HL-60 (cell line): ENCODE measurements around the gene ALDH1L1.

ENCODE experiments used
- GABPA ChIP-seq: IDR thresholded peaks from 2 replicates; pipeline ENCODE4 v1.6.1; 2012; ENCODE audit warnings: low read depth
- TF ChIP-seq, protein P1 (sequence below): IDR thresholded peaks from one replicate; pipeline ENCODE4 v1.5.1; 2011; ENCODE audit warnings: low read length, control low read depth, inconsistent platforms; ENCODE audit not compliant: insufficient read depth

DNA sequence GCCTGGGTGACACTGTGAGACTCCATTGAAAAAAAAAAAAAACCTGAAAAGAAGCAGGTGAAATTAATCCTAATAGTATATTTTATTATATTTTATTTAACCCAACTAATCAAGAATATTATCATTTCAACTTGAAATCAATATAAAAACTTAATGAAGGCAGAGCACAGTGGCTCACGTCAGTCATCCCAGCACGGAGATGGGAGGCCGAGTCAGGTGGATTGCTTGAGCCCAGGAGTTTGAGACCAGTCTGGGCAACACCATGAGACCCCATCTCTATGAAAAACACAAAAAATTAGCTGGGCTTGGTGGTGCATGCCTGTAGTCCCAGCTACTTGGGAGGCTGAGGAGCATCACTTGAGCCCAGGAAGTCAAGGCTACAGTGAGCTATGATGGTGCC, 63.2 kb downstream of the ALDH1L1 start:
- TF ChIP-seq, protein P1, sequence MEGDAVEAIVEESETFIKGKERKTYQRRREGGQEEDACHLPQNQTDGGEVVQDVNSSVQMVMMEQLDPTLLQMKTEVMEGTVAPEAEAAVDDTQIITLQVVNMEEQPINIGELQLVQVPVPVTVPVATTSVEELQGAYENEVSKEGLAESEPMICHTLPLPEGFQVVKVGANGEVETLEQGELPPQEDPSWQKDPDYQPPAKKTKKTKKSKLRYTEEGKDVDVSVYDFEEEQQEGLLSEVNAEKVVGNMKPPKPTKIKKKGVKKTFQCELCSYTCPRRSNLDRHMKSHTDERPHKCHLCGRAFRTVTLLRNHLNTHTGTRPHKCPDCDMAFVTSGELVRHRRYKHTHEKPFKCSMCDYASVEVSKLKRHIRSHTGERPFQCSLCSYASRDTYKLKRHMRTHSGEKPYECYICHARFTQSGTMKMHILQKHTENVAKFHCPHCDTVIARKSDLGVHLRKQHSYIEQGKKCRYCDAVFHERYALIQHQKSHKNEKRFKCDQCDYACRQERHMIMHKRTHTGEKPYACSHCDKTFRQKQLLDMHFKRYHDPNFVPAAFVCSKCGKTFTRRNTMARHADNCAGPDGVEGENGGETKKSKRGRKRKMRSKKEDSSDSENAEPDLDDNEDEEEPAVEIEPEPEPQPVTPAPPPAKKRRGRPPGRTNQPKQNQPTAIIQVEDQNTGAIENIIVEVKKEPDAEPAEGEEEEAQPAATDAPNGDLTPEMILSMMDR = no peak
- TF ChIP-seq GABPA = no peak
